Measurements from ENCODE around the gene ALDH1A3.

DNA sequence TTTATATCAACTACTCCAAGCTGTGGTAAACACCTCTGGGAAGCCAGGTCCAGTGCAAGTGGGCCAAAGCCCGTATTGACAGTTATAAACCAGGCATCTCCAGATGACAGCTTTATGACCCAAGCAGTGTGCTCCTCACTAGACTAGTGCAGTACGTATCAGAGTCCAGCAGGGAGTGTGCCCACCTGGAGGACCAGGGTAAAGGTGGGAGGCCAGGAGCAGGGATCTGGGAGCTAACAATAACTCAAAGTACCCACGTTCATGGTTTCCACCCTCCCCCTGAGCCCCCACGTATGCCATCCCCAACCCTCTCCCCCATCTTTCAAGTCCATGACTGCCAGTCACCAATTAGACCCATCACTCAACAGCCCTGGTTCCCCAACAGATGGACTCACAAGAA, 27.0 kb upstream of the ALDH1A3 start:
- no peak for TF ChIP-seq CTCF (IDR thresholded peaks at IDR 0.05)
- TF ChIP-seq EP300 (IDR thresholded peaks at IDR 0.05; ENCODE audit: low read depth), result no peak
- no peak for TF ChIP-seq POLR2AphosphoS5 (IDR thresholded peaks at IDR 0.05)
